Prostate gland (tissue), 2 donors: Measurements from ENCODE around the gene LACTBL1. TPM values are rescaled to one million over a fixed set of nuclear protein-coding genes. Genes with fewer than 3 reads are reported as not detected.

Experiments
- DNase-seq: peaks from one replicate; pipeline ENCODE4 v3.0.0-alpha.2; 2019; ENCODE audit warnings: low spot score
- H3K27ac ChIP-seq, 2 donors: fragments of 200-600 bp; sonication (generic); 2 replicates each; pipeline ENCODE4 v1.5.1; 2017 to 2019
- H3K27me3 ChIP-seq: fragments of 200-600 bp; sonication (generic); replicated peaks from 2 replicates; pipeline ENCODE4 v1.5.1; 2019; ENCODE audit not compliant: insufficient read depth
- H3K36me3 ChIP-seq, 2 donors: fragments of 200-600 bp; sonication (generic); 1 replicate in 1 of 2; 2 replicates in 1 of 2; pipeline versions ENCODE4 v1.5.1 to v1.8.1; 2017 to 2019
- H3K4me1 ChIP-seq: fragments of 200-600 bp; sonication (generic); replicated peaks from 2 replicates; pipeline ENCODE4 v1.5.1; 2019
- H3K4me3 ChIP-seq, 2 donors: fragments of 200-600 bp; sonication (generic); 2 replicates each; pipeline ENCODE4 v1.5.1; 2017 to 2019
- H3K9me3 ChIP-seq: fragments of 200-600 bp; sonication (generic); 2 replicates; pipeline ENCODE4 v1.5.1; 2017
- CTCF ChIP-seq, 4 experiments: fragments of 200-600 bp in 2 of 4; fragments of 450-650 bp in 2 of 4; sonication (generic) in 2 of 4; IDR thresholded peaks; 1 replicate in 3 of 4; 2 replicates in 1 of 4; pipeline ENCODE4 v1.5.1; 2016 to 2019; ENCODE audit warnings: antibody characterized with exemption in 4 of 4, mild to moderate bottlenecking in 2 of 4, moderate library complexity in 2 of 4
- POLR2A ChIP-seq: fragments of 450-650 bp; IDR thresholded peaks from one replicate; pipeline ENCODE4 v1.6.1; 2016; ENCODE audit warnings: antibody characterized with exemption, mild to moderate bottlenecking
- POLR2AphosphoS5 ChIP-seq: sonication (generic); formaldehyde crosslinking; IDR thresholded peaks from one replicate; pipeline ENCODE4 v1.6.1; 2017; ENCODE audit warnings: antibody characterized with exemption
- WGBS: methylation state at CpG from one replicate; pipeline ENCODE4 v1.1.5; 2018; 5-methylcytosine and 5-hydroxymethylcytosine counted together
- intact Hi-C: fragments of 100-400 bp; cut with DNase I; formaldehyde crosslinking; loops from one replicate; pipeline ENCODE4 v1.14.2; 2022
- total RNA-seq, 2 donors: library from RNA; depleted of rRNA; stranded (reverse); fragments of >200 nt; gene quantifications; one replicate each; pipeline ENCODE4 v1.1.0, GENCODE V29; 2016

Gene LACTBL1
- total RNA-seq, 2 donors from 2014 or later: not detected

DNA sequence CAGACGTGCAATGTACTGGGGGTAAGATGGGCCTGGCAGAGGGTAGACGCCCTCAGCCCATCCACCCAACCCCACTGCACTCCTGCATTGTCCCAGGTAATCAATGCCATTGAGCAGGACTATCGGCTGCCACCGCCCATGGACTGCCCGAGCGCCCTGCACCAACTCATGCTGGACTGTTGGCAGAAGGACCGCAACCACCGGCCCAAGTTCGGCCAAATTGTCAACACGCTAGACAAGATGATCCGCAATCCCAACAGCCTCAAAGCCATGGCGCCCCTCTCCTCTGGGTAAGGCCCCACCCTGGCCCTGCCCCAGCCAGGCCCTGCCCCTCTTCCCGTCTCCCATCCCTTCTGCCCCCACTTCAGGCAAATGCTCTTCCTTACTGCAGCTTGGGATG is 62.4 kb downstream of the LACTBL1 start:
- H3K27ac ChIP-seq: no peak overlapping the region
- no peaks in the 10 kb centered on the region for H3K9me3 ChIP-seq
- H3K4me1 ChIP-seq: no peaks in the 10 kb centered on the region
- intact Hi-C loops: no loop called here
- no peak for TF ChIP-seq POLR2AphosphoS5
- no peak for TF ChIP-seq CTCF (IDR thresholded peaks at IDR 0.05)
- no peak for TF ChIP-seq POLR2A
- H3K36me3 ChIP-seq: no peaks in the 10 kb centered on the region
- DNase-seq: no peak
- 95% methylated on average over 13 of the region's 13 CpGs for WGBS
- no peak overlapping the region for H3K4me3 ChIP-seq
- H3K27me3 ChIP-seq: no peaks in the 10 kb centered on the region

DNA sequence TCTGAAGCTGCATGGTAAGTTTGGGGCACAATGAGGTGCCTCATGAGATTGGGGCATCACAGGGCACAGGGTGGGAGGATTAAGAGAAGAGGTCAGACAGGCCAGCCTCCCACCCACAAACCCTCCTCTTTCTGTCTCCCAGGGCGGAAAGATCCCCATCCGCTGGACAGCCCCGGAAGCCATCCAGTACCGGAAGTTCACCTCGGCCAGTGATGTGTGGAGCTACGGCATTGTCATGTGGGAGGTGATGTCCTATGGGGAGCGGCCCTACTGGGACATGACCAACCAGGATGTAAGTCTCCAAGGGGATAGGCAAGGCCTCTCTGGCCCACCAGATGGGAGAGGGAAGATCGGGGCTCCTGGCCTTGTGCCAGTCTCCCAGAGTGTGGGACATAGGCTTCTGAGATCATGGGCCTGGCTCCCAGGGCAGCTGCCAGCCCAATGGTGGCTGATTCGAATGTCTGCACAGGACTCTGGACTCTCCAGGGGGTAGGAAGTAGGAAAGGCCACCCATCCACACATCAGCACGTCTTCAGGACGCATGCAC is 63.7 kb downstream of the LACTBL1 start:
- Histone ChIP-seq H3K4me3 (no peak overlapping the region), H3K36me3 (no peaks in the 10 kb centered on the region), H3K4me1 (no peaks in the 10 kb centered on the region), H3K27ac (no peak overlapping the region), H3K27me3 (no peaks in the 10 kb centered on the region), H3K9me3 (no peaks in the 10 kb centered on the region)
- intact Hi-C loops: no loop called here
- TF ChIP-seq POLR2AphosphoS5 (no peak), CTCF (IDR thresholded peaks at IDR 0.05) (no peak), POLR2A (no peak)
- WGBS: 95% methylated on average over 11 of the region's 11 CpGs
- DNase-seq: no peak

DNA sequence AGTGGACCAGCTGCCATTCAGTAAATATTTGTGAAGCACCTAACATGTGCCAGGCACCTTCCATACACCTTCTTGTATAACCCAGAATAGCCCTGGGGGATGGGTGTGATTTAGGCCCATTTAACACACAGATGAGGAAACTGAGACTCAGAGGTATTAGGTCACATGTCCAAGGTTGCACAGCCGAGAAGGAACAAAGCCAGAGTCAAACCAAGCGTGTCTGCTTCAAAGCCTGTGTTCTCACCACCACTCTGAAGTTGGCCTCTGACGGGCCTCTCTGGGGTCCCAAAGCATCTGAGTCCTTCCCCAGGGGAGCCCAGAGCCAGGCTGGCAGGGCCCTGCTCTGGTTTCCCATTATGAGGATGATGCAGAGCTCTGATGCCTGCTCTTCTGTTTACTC is 65.1 kb downstream of the LACTBL1 start:
- Histone ChIP-seq H3K4me1 (no peaks in the 10 kb centered on the region), H3K9me3 (no peaks in the 10 kb centered on the region), H3K27ac (no peak overlapping the region), H3K27me3 (no peaks in the 10 kb centered on the region), H3K4me3 (no peak overlapping the region), H3K36me3 (no peaks in the 10 kb centered on the region)
- TF ChIP-seq CTCF (IDR thresholded peaks at IDR 0.05) (no peak), POLR2A (no peak), POLR2AphosphoS5 (no peak)
- WGBS: 90% methylated on average over 3 of the region's 3 CpGs
- intact Hi-C loops: no loop called here
- DNase-seq: no peak

DNA sequence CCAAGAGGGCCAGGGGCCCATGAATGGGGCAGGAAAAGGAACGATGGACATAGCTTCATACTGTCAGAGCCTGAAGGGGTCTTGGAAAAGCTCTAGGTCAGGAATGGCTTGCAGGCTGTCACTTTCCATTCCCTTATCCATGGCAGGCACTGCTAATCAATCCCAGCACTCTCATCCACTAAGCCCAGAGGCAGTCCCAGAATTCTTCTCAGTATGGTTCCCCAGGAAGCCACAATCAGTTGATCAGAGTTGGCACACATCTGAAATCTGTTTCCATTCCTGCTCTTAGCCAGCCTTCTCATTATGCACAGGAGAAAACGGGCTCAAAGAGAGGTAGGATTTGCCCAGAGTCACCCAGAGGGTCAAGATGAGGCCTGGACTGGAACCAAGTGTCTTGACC is 65.7 kb downstream of the LACTBL1 start:
- intact Hi-C loops: no loop called here
- TF ChIP-seq POLR2AphosphoS5 (no peak), CTCF (IDR thresholded peaks at IDR 0.05) (no peak), POLR2A (no peak)
- H3K9me3 ChIP-seq: no peaks in the 10 kb centered on the region
- H3K27ac ChIP-seq: no peak overlapping the region
- no peaks in the 10 kb centered on the region for H3K4me1 ChIP-seq
- DNase-seq: no peak
- H3K36me3 ChIP-seq: no peaks in the 10 kb centered on the region
- H3K4me3 ChIP-seq: no peak overlapping the region
- no peaks in the 10 kb centered on the region for H3K27me3 ChIP-seq
- 73% methylated on average over 2 of the region's 2 CpGs for WGBS

GRCh38 chr1:22903113-22903512 is 69.6 kb downstream of the LACTBL1 start:
- H3K9me3 ChIP-seq: no peaks in the 10 kb centered on the region
- no peak overlapping the region for H3K4me3 ChIP-seq
- intact Hi-C loops: no loop called here
- no peak for DNase-seq
- no peak overlapping the region for H3K27ac ChIP-seq
- no peaks in the 10 kb centered on the region for H3K4me1 ChIP-seq
- 93% methylated on average over 3 of the region's 3 CpGs for WGBS
- H3K36me3 ChIP-seq: no peaks in the 10 kb centered on the region
- TF ChIP-seq POLR2AphosphoS5 (no peak), POLR2A (no peak), CTCF (IDR thresholded peaks at IDR 0.05) (no peak)
- no peaks in the 10 kb centered on the region for H3K27me3 ChIP-seq
